GM12864 (cell line): Measurements from ENCODE around the gene SSH3.

ENCODE experiments used
- DNase-seq: peaks from one replicate; pipeline ENCODE4 v3.0.0-alpha.2; 2011; ENCODE audit warnings: low read depth
- H3K4me3 ChIP-seq: 2 replicates; pipeline ENCODE4 v1.5.1; 2011; ENCODE audit warnings: mild to moderate bottlenecking, low read depth, low read length, control low read depth
- TF ChIP-seq, protein P1 (sequence below): IDR thresholded peaks from 2 replicates; pipeline ENCODE4 v1.5.1; 2011; ENCODE audit warnings: low read depth, mild to moderate bottlenecking, moderate library complexity, low read length, control low read depth, inconsistent platforms; ENCODE audit errors: missing control alignments

The SSH3 gene, protein sequence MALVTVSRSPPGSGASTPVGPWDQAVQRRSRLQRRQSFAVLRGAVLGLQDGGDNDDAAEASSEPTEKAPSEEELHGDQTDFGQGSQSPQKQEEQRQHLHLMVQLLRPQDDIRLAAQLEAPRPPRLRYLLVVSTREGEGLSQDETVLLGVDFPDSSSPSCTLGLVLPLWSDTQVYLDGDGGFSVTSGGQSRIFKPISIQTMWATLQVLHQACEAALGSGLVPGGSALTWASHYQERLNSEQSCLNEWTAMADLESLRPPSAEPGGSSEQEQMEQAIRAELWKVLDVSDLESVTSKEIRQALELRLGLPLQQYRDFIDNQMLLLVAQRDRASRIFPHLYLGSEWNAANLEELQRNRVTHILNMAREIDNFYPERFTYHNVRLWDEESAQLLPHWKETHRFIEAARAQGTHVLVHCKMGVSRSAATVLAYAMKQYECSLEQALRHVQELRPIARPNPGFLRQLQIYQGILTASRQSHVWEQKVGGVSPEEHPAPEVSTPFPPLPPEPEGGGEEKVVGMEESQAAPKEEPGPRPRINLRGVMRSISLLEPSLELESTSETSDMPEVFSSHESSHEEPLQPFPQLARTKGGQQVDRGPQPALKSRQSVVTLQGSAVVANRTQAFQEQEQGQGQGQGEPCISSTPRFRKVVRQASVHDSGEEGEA

DNA sequence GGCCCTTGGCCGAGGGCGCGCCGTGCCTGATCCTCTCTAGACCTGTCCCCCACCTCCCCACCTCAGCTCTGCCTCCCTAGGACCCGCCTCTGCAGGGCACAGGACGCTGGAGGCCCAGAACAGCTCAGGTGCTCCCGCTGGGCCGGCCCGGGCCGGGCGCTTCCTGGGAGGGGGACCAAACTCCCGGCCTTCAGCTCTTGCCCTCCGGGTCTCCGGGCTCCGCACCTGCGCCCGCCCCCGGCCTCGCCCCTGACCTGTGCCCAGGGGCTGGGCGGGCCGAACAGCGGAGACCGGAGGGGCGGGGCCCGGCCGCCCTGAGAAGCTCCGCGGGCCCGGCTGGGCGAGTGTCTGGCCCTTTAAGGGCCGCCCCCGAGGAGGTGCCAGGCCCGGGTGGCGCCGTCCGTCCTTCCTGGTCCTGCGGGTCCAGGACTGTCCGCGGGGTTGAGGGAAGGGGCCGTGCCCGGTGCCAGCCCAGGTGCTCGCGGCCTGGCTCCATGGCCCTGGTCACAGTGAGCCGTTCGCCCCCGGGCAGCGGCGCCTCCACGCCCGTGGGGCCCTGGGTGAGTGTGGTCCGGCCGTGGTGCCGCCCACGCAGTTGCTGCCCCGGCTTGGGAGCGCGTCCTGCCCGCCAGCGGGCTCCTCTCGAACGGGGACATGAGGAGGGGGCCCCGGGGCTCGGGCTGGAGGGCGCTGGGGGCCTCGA, at the start of gene SSH3:
SSH3 (plus strand) TSS at position 399 of the 703 bp plus-strand sequence; CDS start at position 495, 96 bp downstream.
- DNase-seq = no peak
- TF ChIP-seq, protein P1, sequence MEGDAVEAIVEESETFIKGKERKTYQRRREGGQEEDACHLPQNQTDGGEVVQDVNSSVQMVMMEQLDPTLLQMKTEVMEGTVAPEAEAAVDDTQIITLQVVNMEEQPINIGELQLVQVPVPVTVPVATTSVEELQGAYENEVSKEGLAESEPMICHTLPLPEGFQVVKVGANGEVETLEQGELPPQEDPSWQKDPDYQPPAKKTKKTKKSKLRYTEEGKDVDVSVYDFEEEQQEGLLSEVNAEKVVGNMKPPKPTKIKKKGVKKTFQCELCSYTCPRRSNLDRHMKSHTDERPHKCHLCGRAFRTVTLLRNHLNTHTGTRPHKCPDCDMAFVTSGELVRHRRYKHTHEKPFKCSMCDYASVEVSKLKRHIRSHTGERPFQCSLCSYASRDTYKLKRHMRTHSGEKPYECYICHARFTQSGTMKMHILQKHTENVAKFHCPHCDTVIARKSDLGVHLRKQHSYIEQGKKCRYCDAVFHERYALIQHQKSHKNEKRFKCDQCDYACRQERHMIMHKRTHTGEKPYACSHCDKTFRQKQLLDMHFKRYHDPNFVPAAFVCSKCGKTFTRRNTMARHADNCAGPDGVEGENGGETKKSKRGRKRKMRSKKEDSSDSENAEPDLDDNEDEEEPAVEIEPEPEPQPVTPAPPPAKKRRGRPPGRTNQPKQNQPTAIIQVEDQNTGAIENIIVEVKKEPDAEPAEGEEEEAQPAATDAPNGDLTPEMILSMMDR = no peak
- H3K4me3 ChIP-seq = no peak within 1 kb of the TSS

DNA sequence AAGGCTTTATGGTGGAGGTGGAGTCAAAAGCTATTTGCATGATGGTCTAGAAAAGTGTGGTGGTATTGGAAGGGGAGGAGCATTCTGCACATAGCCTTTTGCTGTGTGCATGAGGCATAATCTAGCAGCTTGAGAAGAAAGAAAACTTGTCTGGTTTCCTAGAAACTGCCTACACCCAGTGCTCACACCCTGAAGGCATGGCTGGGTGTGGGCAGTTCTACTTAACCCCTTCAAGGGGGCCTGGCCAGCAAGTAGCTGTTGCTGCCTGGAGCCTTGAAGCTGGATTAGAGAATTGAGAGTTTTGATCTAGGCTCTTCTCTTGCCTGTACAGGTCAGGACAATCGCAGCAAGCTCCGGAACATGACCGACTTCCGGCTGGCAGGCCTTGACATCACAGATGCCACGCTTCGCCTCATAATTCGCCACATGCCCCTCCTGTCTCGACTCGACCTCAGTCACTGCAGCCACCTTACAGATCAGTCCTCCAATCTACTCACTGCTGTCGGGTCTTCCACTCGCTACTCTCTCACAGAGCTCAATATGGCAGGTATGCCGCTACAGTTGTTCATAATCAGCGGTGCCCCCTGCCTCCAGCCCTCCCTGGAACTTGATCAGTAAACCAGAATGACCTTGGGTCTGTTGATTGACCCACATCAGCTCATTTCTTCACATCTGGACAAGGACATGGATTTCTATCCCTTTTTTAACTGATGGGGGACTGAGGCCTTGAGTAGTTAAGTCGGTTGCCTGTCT, 49.3 kb upstream of the SSH3 start:
- TF ChIP-seq, protein P1 = no peak
- H3K4me3 ChIP-seq = no peak overlapping the region
- no peak for DNase-seq

DNA sequence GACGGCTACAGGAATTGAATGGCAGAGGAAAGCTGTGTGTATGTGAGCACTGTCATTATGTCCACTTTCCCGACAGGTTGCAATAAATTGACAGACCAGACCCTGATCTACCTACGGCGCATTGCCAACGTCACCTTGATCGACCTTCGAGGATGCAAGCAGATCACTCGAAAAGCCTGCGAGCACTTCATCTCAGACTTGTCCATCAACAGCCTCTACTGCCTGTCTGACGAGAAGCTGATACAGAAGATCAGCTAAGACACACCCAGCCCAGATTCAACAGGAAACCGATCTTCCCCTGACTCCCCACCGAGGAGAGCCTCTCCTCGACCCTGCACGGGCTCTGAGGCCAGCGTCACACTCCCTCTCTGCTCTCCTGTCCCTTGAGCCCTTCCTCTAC, 48.5 kb upstream of the SSH3 start:
- H3K4me3 ChIP-seq = no peak overlapping the region
- DNase-seq = no peak
- TF ChIP-seq, protein P1 = no peak

DNA sequence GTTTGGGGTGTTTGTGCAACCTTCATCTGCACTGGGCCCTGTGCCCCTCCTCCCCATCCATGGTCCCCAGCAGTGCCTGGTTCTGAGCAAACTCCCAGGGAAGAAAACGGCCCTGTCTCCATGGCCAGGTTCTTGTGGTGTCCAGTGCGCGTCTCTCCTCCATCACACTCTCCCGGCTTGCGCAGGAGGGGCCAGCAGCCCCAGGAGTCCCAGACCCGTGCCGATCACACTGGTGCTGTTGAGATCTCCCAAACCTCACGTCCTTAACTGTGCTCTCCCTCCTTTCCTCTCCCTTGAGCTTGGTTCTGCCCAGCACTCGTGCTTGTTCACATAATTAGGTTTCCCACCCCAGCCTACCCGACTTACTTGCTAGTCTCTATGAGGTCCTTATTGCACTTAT, 48.0 kb upstream of the SSH3 start:
- TF ChIP-seq, protein P1 = no peak
- no peak overlapping the region for H3K4me3 ChIP-seq
- no peak for DNase-seq

DNA sequence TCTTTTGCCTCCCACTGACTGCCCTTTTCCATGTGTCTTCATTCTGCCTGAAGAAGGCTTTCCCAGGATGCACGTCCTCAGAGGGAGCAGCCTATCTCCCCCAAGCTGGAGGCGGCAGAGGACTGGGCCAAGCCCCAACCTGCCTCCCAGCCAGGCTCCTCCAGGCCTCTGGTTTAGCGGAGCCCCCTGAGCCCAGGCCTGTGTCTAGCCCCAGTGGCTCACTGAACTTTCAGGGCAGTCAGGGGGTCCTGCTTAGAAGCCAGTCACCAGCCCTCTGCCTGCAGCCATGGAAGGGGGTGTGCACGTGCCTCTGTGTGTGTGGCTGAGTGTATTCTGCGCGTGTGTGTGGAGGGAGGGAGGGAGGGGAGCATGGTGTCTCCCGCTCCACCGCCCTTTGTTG, 47.5 kb upstream of the SSH3 start:
- no peak for DNase-seq
- no peak overlapping the region for H3K4me3 ChIP-seq
- TF ChIP-seq, protein P1 = no peak

DNA sequence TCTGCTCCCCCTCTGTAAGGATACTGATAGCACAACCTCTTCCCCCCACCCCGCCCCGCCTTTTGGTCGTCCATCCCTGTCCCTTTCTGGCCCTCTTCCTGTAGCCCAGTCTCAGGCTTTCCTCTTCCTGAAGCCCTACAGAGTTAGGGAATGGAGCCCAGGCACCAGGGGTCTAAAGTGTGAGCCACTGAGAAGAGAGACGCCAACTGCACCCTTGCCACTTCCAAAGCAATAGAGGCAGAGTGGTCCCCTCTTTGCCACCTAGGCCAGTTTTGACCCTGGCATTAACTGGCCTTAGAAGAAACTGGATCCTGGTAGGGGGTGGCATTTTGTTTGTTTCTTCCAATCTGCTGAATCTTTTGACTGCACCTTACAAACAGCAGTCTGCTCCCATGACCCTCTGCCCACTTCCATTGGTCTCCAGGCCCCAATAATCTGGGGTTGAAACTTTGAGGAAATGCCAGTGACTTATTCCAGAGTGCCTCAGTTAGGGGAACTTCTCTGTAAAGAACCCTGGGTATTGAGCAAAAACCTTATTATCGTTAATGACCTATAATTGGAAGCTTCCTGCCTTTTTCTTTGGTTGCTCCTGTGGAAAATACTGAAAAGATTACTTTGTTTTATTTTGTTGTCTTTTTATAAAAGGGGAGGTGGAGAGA, 46.7 kb upstream of the SSH3 start:
- no peak overlapping the region for H3K4me3 ChIP-seq
- DNase-seq = no peak
- TF ChIP-seq, protein P1 = no peak
